ENCODE data around the gene SHPK. TPM values are rescaled to one million over a fixed set of nuclear protein-coding genes. Genes with fewer than 3 reads are reported as not detected.

SHPK gene
- total RNA-seq, 1 donor from 2014 or later, result 0.32 TPM

- intact Hi-C loops (cut with DNase I), result no loop called here
- no peaks in the 10 kb centered on the region for H3K27me3 ChIP-seq
These were observed 59.1 kb downstream of the SHPK start for GRCh38 chr17:3576970-3577369.

GRCh38 chr17:3575511-3575910 lies 60.5 kb downstream of the SHPK start:
- TF ChIP-seq, protein P1, sequence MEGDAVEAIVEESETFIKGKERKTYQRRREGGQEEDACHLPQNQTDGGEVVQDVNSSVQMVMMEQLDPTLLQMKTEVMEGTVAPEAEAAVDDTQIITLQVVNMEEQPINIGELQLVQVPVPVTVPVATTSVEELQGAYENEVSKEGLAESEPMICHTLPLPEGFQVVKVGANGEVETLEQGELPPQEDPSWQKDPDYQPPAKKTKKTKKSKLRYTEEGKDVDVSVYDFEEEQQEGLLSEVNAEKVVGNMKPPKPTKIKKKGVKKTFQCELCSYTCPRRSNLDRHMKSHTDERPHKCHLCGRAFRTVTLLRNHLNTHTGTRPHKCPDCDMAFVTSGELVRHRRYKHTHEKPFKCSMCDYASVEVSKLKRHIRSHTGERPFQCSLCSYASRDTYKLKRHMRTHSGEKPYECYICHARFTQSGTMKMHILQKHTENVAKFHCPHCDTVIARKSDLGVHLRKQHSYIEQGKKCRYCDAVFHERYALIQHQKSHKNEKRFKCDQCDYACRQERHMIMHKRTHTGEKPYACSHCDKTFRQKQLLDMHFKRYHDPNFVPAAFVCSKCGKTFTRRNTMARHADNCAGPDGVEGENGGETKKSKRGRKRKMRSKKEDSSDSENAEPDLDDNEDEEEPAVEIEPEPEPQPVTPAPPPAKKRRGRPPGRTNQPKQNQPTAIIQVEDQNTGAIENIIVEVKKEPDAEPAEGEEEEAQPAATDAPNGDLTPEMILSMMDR (IDR thresholded peaks at IDR 0.05), result no peak
- Histone ChIP-seq H3K4me1 (no peaks in the 10 kb centered on the region), H3K4me3 (no peak overlapping the region), H3K9me3 (no peaks in the 10 kb centered on the region), H3K27ac (no peak overlapping the region), H3K36me3 (peaks cover 15 to 41% of the 10 kb centered on the region in 2 donors), H3K27me3 (no peaks in the 10 kb centered on the region)
- intact Hi-C loops (cut with DNase I), result no loop called here
- DNase-seq (ENCODE audit: low spot score in 2 of 2), result no peak

More at GRCh38 chr17:3576970-3577369, 59.1 kb downstream of the SHPK start:
- Histone ChIP-seq H3K36me3 (peaks cover 7 to 29% of the 10 kb centered on the region in 2 donors), H3K4me1 (no peaks in the 10 kb centered on the region), H3K4me3 (no peak overlapping the region), H3K9me3 (no peaks in the 10 kb centered on the region), H3K27ac (no peak overlapping the region)
- TF ChIP-seq, protein P1 (IDR thresholded peaks at IDR 0.05), result no peak
- DNase-seq (ENCODE audit: low spot score in 2 of 2), result no peak

DNA sequence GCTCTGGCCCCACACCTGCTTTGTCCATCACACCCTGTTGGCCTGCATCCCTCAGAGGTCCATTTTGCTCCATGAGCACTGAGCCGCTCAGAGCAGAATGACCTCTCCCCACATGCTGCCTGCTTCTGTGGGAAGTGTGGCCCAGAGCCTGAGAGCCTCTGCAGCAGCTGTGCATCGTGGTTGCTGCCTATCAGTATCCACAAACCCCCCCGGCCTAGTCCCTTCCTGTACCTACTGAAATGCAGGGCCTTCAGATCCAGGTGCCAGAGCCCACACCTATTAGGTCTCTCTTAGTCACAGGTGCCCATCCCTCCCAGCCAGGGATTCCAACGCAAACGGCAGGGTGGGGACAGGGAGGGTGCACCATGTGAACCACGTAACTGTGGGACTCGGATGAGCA lies 61.8 kb downstream of the SHPK start:
- no peaks in the 10 kb centered on the region for H3K9me3 ChIP-seq
- no peak overlapping the region for H3K4me3 ChIP-seq
- intact Hi-C loops (cut with DNase I), result no loop called here
- no peak for DNase-seq (ENCODE audit: low spot score in 2 of 2)
- no peak overlapping the region for H3K27ac ChIP-seq
- H3K4me1 ChIP-seq, result no peaks in the 10 kb centered on the region
- no peaks in the 10 kb centered on the region for H3K27me3 ChIP-seq
- TF ChIP-seq, protein P1 (IDR thresholded peaks at IDR 0.05), result no peak
- peaks cover 15 to 32% of the 10 kb centered on the region in 2 donors for H3K36me3 ChIP-seq

GRCh38 chr17:3573246-3574100 lies 62.6 kb downstream of the SHPK start:
- Histone ChIP-seq H3K27ac (no peak overlapping the region), H3K36me3 (peaks cover 15 to 32% of the 10 kb centered on the region in 2 donors), H3K4me3 (no peak overlapping the region), H3K4me1 (no peaks in the 10 kb centered on the region), H3K9me3 (no peaks in the 10 kb centered on the region), H3K27me3 (no peaks in the 10 kb centered on the region)
- intact Hi-C loops (cut with DNase I), result no loop called here
- no peak for DNase-seq (ENCODE audit: low spot score in 2 of 2)
- TF ChIP-seq, protein P1 (IDR thresholded peaks at IDR 0.05), result no peak

- DNase-seq (ENCODE audit: low spot score in 2 of 2), result no peak
- no peak overlapping the region for H3K27ac ChIP-seq
- no peak overlapping the region for H3K4me3 ChIP-seq
- TF ChIP-seq, protein P1 (IDR thresholded peaks at IDR 0.05), result no peak
- H3K27me3 ChIP-seq, result no peaks in the 10 kb centered on the region
- no peaks in the 10 kb centered on the region for H3K4me1 ChIP-seq
- peaks cover 15 to 25% of the 10 kb centered on the region in 2 donors for H3K36me3 ChIP-seq
- no peaks in the 10 kb centered on the region for H3K9me3 ChIP-seq
- intact Hi-C loops (cut with DNase I), result no loop called here
These were observed 63.8 kb downstream of the SHPK start for GRCh38 chr17:3572231-3572630.

All from ascending aorta (tissue), 2 donors.